ENCODE results near the gene PTPN2.

The PTPN2 gene

GRCh38 chr18:12857991-12858544 is 26.0 kb downstream of the PTPN2 start:
- no peak for DNase-seq (ENCODE audit: low spot score)

GRCh38 chr18:12857215-12857905 is 26.7 kb downstream of the PTPN2 start:
- no peak for DNase-seq (ENCODE audit: low spot score)

- DNase-seq (ENCODE audit: low spot score) = no peak
Observed at GRCh38 chr18:12855916-12856315, 28.1 kb downstream of the PTPN2 start.

- DNase-seq (ENCODE audit: low spot score) = no peak
Observed at GRCh38 chr18:12852566-12853315, 31.3 kb downstream of the PTPN2 start.

- no peak for DNase-seq (ENCODE audit: low spot score)
Observed at GRCh38 chr18:12851716-12852115, 32.3 kb downstream of the PTPN2 start.

GRCh38 chr18:12849548-12849947 is 34.5 kb downstream of the PTPN2 start:
- no peak for DNase-seq (ENCODE audit: low spot score)

GRCh38 chr18:12848405-12848804 is 35.6 kb downstream of the PTPN2 start:
- DNase-seq (ENCODE audit: low spot score) = no peak

- no peak for DNase-seq (ENCODE audit: low spot score)
Observed at GRCh38 chr18:12844391-12844790, 39.6 kb downstream of the PTPN2 start.

GRCh38 chr18:12843420-12844350 is 40.4 kb downstream of the PTPN2 start:
- DNase-seq (ENCODE audit: low spot score) = no peak

- no peak for DNase-seq (ENCODE audit: low spot score)
Observed at GRCh38 chr18:12842459-12843380, 41.3 kb downstream of the PTPN2 start.

- no peak for DNase-seq (ENCODE audit: low spot score)
Observed at GRCh38 chr18:12841070-12841469, 43.0 kb downstream of the PTPN2 start.

GRCh38 chr18:12840382-12840781 is 43.7 kb downstream of the PTPN2 start:
- no peak for DNase-seq (ENCODE audit: low spot score)

- DNase-seq (ENCODE audit: low spot score) = no peak
Observed at GRCh38 chr18:12839526-12840196, 44.4 kb downstream of the PTPN2 start.

GRCh38 chr18:12839057-12839525 is 44.9 kb downstream of the PTPN2 start:
- peak; percentile 18 for DNase-seq (ENCODE audit: low spot score)

GRCh38 chr18:12838178-12838634 is 45.8 kb downstream of the PTPN2 start:
- peak; percentile 90 for DNase-seq (ENCODE audit: low spot score)

GRCh38 chr18:12837747-12838146 is 46.3 kb downstream of the PTPN2 start:
- DNase-seq (ENCODE audit: low spot score) = no peak

- no peak for DNase-seq (ENCODE audit: low spot score)
Observed at GRCh38 chr18:12836551-12836950, 47.5 kb downstream of the PTPN2 start.

- DNase-seq (ENCODE audit: low spot score) = no peak
Observed at GRCh38 chr18:12828116-12829051, 55.7 kb downstream of the PTPN2 start.

- DNase-seq (ENCODE audit: low spot score) = no peak
Observed at GRCh38 chr18:12827588-12827987, 56.4 kb downstream of the PTPN2 start.
